A673 (cell line): ENCODE data around the gene TMOD1.

ENCODE experiments used
- CTCF ChIP-seq: fragments of 300-800, 200-600 bp; sonication (generic); conservative IDR thresholded peaks from 2 replicates; pipeline ENCODE4 v1.5.1; 2017; ENCODE audit warnings: low read depth, mild to moderate bottlenecking, antibody characterized with exemption, low read length, moderate library complexity, mixed read lengths
- EZH2 ChIP-seq: fragments of 200-600 bp; sonication (generic); IDR thresholded peaks from 2 replicates; pipeline ENCODE4 v1.6.1; 2017; ENCODE audit warnings: borderline replicate concordance, low read depth, mild to moderate bottlenecking, mixed read lengths, antibody characterized with exemption, low read length; ENCODE audit not compliant: poor library complexity, severe bottlenecking

- TF ChIP-seq CTCF (no peak), EZH2 (no peak)
Measured at GRCh38 chr9:97548819-97549540, 47.5 kb downstream of the TMOD1 start.
